Karpas-422 (cell line): ENCODE measurements around the gene ZFR. TPM values are rescaled to one million over a fixed set of nuclear protein-coding genes. Genes with fewer than 3 reads are reported as not detected.

Experiments used
- DNase-seq: peaks from one replicate; pipeline ENCODE4 v3.0.0-alpha.2; 2015
- H2AFZ ChIP-seq: fragments of 200-600 bp; sonication (generic); 2 replicates; pipeline ENCODE4 v1.6.1; 2014; ENCODE audit warnings: antibody characterized with exemption, low read length, mixed read lengths
- H3K27ac ChIP-seq: fragments of 200-600 bp; sonication (generic); 2 replicates; pipeline ENCODE4 v1.5.1; 2014; ENCODE audit warnings: mild to moderate bottlenecking, low read length, moderate library complexity
- H3K27me3 ChIP-seq: fragments of 200-600 bp; sonication (generic); 2 replicates; pipeline ENCODE4 v1.6.1; 2014; ENCODE audit warnings: low read length, mixed read lengths
- H3K36me3 ChIP-seq: fragments of 200-600 bp; sonication (generic); 2 replicates; pipeline ENCODE4 v1.6.1; 2014; ENCODE audit warnings: low read length, mixed read lengths; ENCODE audit not compliant: insufficient read depth
- H3K4me1 ChIP-seq: fragments of 200-600 bp; sonication (generic); 2 replicates; pipeline ENCODE4 v1.6.1; 2014; ENCODE audit warnings: mild to moderate bottlenecking, low read length, mixed read lengths
- H3K4me2 ChIP-seq: fragments of 200-600 bp; sonication (generic); 2 replicates; pipeline ENCODE4 v1.6.1; 2014; ENCODE audit warnings: low read length, low read depth, mild to moderate bottlenecking; ENCODE audit not compliant: poor library complexity, severe bottlenecking
- H3K4me3 ChIP-seq: fragments of 200-600 bp; sonication (generic); 2 replicates; pipeline ENCODE4 v1.5.1; 2014; ENCODE audit warnings: mild to moderate bottlenecking, antibody characterized with exemption, low read length, mixed read lengths
- H3K79me2 ChIP-seq: fragments of 200-600 bp; sonication (generic); 2 replicates; pipeline ENCODE4 v1.6.1; 2014; ENCODE audit warnings: mild to moderate bottlenecking, low read length, mixed read lengths
- H3K9ac ChIP-seq: fragments of 200-600 bp; sonication (generic); 2 replicates; pipeline ENCODE4 v1.6.0; 2014; ENCODE audit warnings: low read length
- H3K9me2 ChIP-seq: fragments of 200-600 bp; sonication (generic), shearing (Covaris generic); replicated peaks from 2 replicates; pipeline ENCODE4 v1.6.0; 2014; ENCODE audit warnings: mild to moderate bottlenecking, low read length, moderate library complexity; ENCODE audit not compliant: insufficient read depth
- H3K9me3 ChIP-seq: fragments of 300-700, 200-600 bp; sonication (generic); 2 replicates; pipeline ENCODE4 v1.6.1; 2014; ENCODE audit warnings: low read length, mixed read lengths
- H4K20me1 ChIP-seq: fragments of 200-600 bp; sonication (generic); 2 replicates; pipeline ENCODE4 v1.6.1; 2014; ENCODE audit warnings: mild to moderate bottlenecking, antibody characterized with exemption, low read length, low read depth; ENCODE audit not compliant: insufficient read depth
- total RNA-seq: library from RNA; depleted of rRNA; stranded (reverse); fragments of >200 nt; shearing (Covaris generic); gene quantifications from 2 replicates; pipeline ENCODE4 v1.2.3, GENCODE V29; 2014; ENCODE audit warnings: low replicate concordance

ZFR gene
- total RNA-seq, 1 experiment from 2014 or later = 87.7 TPM

DNA sequence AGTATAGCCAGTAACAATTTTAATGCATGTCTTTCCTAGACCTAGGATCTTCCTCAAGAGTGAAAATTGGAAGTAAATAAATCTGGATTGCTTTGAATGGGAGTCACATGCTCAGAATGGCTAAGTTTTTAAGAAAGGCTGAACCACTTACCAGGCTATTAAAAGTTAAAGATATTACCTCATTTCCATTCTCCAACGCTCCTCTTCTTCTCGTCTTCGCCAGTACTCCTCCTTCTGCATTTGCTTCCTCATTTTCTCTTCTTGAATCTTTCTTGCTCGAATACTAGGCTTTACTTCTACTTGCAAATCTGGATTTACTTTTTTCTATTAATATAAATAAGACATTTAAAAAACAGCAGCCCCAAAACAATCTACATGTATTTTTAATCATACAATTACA is 49.6 kb downstream of the ZFR start:
- no peak overlapping the region for H3K9ac ChIP-seq
- DNase-seq = no peak
- peaks cover 9% of the 10 kb centered on the region for H3K79me2 ChIP-seq
- H3K27me3 ChIP-seq = no peaks in the 10 kb centered on the region
- H4K20me1 ChIP-seq = no peaks in the 10 kb centered on the region
- no peaks in the 10 kb centered on the region for H3K9me2 ChIP-seq
- H2AFZ ChIP-seq = no peak overlapping the region
- no peak overlapping the region for H3K4me3 ChIP-seq
- H3K4me1 ChIP-seq = no peaks in the 10 kb centered on the region
- H3K4me2 ChIP-seq = no peak overlapping the region
- H3K9me3 ChIP-seq = no peaks in the 10 kb centered on the region
- peaks cover 68% of the 10 kb centered on the region for H3K36me3 ChIP-seq
- no peak overlapping the region for H3K27ac ChIP-seq

DNA sequence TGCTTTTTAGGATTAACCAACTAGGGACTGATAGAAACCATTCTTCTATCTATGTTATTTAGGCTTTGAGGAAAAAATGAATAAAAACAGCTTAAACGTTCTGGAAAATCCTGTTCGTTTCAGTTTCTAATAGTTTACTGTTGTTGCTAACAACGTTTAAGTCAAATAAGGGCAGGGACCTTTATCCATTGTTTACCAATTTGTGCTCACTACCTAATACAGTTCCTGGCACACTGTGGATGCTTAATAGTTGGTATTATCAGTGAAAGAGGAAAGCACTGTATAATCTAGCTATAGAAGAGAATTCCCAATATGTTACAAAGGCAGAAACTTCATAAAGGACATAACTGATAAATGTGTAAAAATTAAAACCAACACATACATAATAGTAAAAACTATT is 52.5 kb downstream of the ZFR start:
- H3K79me2 ChIP-seq = peaks cover 9% of the 10 kb centered on the region

DNA sequence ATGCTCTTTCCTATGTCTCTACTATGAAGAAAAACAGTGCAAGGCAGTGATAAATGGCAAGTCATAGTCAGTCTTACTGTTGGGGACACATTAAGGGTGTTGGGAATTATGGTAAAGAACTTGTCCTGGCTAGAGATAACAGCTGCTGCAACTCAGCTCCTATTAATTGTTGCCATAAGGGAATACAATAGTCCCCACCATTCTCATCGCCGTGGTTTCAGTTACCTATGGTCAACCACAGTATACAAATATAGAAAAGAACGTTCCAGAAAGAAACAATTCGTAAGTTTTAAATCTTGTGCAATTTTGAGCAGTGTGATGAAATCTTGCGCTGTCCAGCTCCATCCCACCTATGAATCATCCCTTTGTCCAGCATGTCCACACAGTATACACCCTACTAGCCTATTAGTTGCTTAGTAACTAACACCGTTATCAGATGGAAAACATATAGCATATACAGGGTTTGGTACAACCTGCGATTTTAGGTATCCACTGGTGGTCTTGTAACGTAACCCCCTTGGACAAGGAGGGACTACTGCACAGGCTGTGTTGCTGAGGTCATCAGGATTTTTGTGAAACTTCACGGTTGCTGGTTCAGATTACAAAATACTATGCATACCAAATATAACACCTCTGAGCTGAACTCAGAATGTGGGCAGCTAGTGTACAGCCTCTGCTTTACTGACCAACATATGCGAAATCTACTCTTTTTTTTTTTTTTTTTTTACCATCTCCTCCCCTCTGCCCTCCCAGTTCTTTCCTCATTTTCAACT is 53.5 kb downstream of the ZFR start:
- DNase-seq = no peak
- no peak overlapping the region for H2AFZ ChIP-seq
- no peaks in the 10 kb centered on the region for H3K9me2 ChIP-seq
- no peak overlapping the region for H3K9ac ChIP-seq
- peaks cover 14% of the 10 kb centered on the region for H3K79me2 ChIP-seq
- no peaks in the 10 kb centered on the region for H3K9me3 ChIP-seq
- no peak overlapping the region for H3K4me3 ChIP-seq
- H3K4me1 ChIP-seq = peaks cover 6% of the 10 kb centered on the region
- H3K4me2 ChIP-seq = no peak overlapping the region
- no peaks in the 10 kb centered on the region for H3K27me3 ChIP-seq
- no peaks in the 10 kb centered on the region for H4K20me1 ChIP-seq
- H3K36me3 ChIP-seq = peaks cover 61% of the 10 kb centered on the region
- H3K27ac ChIP-seq = no peak overlapping the region

More for the DNA sequence above, 52.5 kb downstream of the ZFR start:
- no peaks in the 10 kb centered on the region for H3K9me3 ChIP-seq
- H3K36me3 ChIP-seq = peaks cover 58% of the 10 kb centered on the region
- no peaks in the 10 kb centered on the region for H3K4me1 ChIP-seq
- no peak overlapping the region for H3K27ac ChIP-seq
- H3K9me2 ChIP-seq = no peaks in the 10 kb centered on the region
- H3K9ac ChIP-seq = no peak overlapping the region
- no peaks in the 10 kb centered on the region for H4K20me1 ChIP-seq
- H3K4me2 ChIP-seq = no peak overlapping the region
- H3K27me3 ChIP-seq = no peaks in the 10 kb centered on the region
- no peak overlapping the region for H3K4me3 ChIP-seq
- H2AFZ ChIP-seq = no peak overlapping the region
- DNase-seq = no peak

DNA sequence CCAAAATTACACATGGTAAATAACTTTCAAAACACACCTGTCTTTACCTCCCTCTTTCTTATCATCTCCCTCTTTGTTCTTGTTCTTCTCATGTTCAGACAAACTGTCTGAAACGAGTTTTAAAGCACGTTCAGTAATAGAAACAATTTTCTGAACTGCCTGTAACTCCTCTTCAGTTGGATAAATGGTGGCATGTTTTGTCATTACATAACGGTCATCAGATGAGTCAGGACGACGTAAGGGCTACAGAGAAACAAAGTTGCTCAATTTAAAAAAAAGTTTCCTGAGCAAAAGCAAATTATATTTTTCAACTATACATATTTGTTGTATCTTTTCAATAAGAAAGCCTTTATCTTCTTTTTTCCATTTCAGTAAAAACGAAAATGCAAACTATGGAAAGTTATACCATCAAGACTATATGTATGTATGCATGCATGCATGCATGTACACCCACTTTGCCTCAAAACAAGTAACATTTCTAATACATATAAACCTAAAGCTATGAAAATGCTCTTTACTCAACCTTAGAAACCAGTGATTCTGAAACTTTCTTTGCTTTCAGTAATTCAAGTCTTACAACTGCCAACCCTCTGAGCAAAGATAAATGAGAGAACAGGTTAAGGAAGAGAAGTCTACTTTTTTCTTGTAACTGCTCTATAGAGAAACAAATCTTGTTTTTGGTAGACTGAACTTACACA is 56.0 kb downstream of the ZFR start:
- Histone ChIP-seq H3K4me2 (no peak overlapping the region), H3K9me3 (no peaks in the 10 kb centered on the region), H3K27me3 (no peaks in the 10 kb centered on the region), H4K20me1 (no peaks in the 10 kb centered on the region), H3K9ac (no peak overlapping the region), H3K4me1 (peaks cover 30% of the 10 kb centered on the region), H3K9me2 (no peaks in the 10 kb centered on the region), H2AFZ (no peak overlapping the region), H3K79me2 (peaks cover 12% of the 10 kb centered on the region), H3K27ac (no peak overlapping the region), H3K4me3 (no peak overlapping the region), H3K36me3 (peaks cover 68% of the 10 kb centered on the region; the same call in 1 of the 2 replicates)
- DNase-seq = no peak

DNA sequence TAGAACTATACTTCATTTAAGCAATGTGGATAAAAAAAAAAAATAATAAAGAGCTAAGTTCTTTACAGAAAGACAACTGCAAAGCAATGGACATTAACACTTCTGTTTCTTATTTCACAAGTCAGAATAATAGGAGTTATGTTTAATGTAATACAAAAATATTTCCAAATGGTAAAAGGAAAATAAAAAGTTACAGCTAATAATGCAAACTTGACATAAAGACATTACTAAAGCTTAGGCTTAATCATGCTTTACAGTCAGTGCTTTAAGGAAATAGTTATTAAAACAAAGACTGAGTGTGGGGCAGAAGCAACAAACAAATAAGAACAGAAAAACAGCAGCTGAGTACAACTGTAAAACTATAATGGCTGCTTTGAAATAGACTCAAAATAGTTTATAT is 56.7 kb downstream of the ZFR start:
- H2AFZ ChIP-seq = no peak overlapping the region
- peaks cover 14% of the 10 kb centered on the region for H3K79me2 ChIP-seq
- H3K9ac ChIP-seq = no peak overlapping the region
- H3K4me1 ChIP-seq = peaks cover 38% of the 10 kb centered on the region
- H3K4me2 ChIP-seq = no peak overlapping the region
- H3K4me3 ChIP-seq = no peak overlapping the region
- no peaks in the 10 kb centered on the region for H3K9me2 ChIP-seq
- no peak overlapping the region for H3K27ac ChIP-seq
- no peaks in the 10 kb centered on the region for H3K9me3 ChIP-seq
- H3K36me3 ChIP-seq = peaks cover 74% of the 10 kb centered on the region; the same call in 1 of the 2 replicates
- DNase-seq = no peak
- no peaks in the 10 kb centered on the region for H4K20me1 ChIP-seq
- H3K27me3 ChIP-seq = no peaks in the 10 kb centered on the region

DNA sequence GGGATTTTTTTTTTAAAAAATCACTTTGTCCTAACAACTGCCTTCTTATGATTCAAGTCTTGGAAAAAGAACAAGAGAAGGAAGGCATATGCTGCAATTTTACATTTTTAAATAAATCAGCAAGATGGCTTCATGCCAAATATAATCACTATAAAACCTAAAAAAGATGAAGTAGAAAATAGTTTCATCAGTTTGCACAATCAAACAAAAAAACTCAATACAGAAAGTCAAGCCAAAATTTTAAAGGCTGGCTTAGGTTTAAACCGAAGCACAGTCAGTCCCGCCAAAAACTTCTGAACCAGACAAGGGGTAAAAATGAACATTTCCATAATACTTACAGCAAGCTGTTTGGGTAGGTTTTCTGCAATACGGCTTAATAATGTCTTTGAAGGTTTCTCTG is 57.3 kb downstream of the ZFR start:
- Histone ChIP-seq H3K27ac (no peak overlapping the region), H2AFZ (no peak overlapping the region), H3K9me2 (no peaks in the 10 kb centered on the region), H3K4me2 (no peak overlapping the region), H3K4me3 (no peak overlapping the region), H3K79me2 (peaks cover 15% of the 10 kb centered on the region), H3K36me3 (peaks cover 75% of the 10 kb centered on the region; the same call in 1 of the 2 replicates), H3K9me3 (no peaks in the 10 kb centered on the region), H4K20me1 (no peaks in the 10 kb centered on the region), H3K4me1 (peaks cover 42% of the 10 kb centered on the region), H3K9ac (no peak overlapping the region), H3K27me3 (no peaks in the 10 kb centered on the region)
- DNase-seq = no peak

DNA sequence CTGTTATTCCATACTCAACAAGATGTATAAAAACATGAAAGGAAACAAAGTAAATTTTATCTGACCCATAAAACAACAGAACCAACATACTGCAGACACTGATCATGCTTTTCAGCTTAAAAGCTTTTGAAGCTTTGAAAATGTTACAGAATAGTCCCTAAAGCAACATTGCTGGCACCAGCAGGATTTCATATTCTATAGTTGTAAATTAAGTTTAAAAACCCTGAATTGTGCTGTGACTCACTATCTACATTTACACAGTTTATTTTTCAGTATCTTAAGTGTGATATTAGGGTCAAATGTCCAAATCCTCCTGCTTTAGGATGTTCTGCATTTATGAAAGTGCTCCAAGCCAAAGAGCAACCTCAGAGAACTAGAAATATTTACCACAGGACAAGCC is 59.9 kb downstream of the ZFR start:
- Histone ChIP-seq H3K4me3 (no peak overlapping the region), H3K27ac (peak overlapping the region; percentile 20), H4K20me1 (no peaks in the 10 kb centered on the region), H3K4me1 (peaks cover 47% of the 10 kb centered on the region), H3K9me2 (no peaks in the 10 kb centered on the region), H3K9me3 (no peaks in the 10 kb centered on the region), H3K79me2 (peaks cover 18% of the 10 kb centered on the region), H3K36me3 (peaks cover 59% of the 10 kb centered on the region), H2AFZ (no peak overlapping the region), H3K4me2 (peak overlapping the region; percentile 28), H3K27me3 (no peaks in the 10 kb centered on the region), H3K9ac (no peak overlapping the region)
- no peak for DNase-seq

DNA sequence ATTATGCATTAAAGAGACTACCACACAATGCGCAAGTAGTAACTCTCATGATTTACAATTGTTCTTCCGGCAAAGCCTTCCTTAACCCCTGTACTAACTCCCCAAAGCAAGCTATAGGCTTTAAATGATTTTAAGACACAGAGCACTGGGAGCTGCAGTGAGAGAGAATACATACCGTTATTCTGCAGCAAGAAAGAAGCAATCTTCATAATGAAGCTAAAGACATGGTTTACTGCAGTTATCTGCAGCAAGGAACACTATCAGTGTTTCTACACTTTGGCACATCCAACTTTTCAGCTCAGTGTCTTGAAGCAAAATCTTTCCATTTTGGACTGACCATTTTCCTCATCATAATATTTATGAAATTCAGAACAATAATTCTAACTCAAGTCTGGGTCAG is 61.0 kb downstream of the ZFR start:
- peaks cover 56% of the 10 kb centered on the region for H3K4me1 ChIP-seq

More for the DNA sequence above, 61.0 kb downstream of the ZFR start:
- H3K9me2 ChIP-seq = no peaks in the 10 kb centered on the region
- no peaks in the 10 kb centered on the region for H4K20me1 ChIP-seq
- H2AFZ ChIP-seq = no peak overlapping the region
- H3K9ac ChIP-seq = no peak overlapping the region
- H3K36me3 ChIP-seq = peaks cover 63% of the 10 kb centered on the region
- peak overlapping the region; percentile 20 for H3K27ac ChIP-seq
- no peaks in the 10 kb centered on the region for H3K27me3 ChIP-seq
- no peak for DNase-seq
- peaks cover 18% of the 10 kb centered on the region for H3K79me2 ChIP-seq
- H3K4me2 ChIP-seq = peak overlapping the region; percentile 28
- no peaks in the 10 kb centered on the region for H3K9me3 ChIP-seq
- no peak overlapping the region for H3K4me3 ChIP-seq
